Fibroblast of the conjunctiva (primary cell): ENCODE measurements around the gene ITGA5.
A peak's percentile ranks its signal among the peaks of the same experiment; 100 is the strongest.

Source experiments
- DNase-seq: peaks from one replicate; pipeline ENCODE4 v3.0.0-alpha.2; 2010; ENCODE audit warnings: low read depth

The ITGA5 gene

GRCh38 chr12:54419088-54419887, at the start of gene ITGA5:
Gene ITGA5, minus strand, starts transcription at chr12:54419266. Its CDS starts 68 bp downstream, at chr12:54419198.
- DNase-seq: no peak

DNA sequence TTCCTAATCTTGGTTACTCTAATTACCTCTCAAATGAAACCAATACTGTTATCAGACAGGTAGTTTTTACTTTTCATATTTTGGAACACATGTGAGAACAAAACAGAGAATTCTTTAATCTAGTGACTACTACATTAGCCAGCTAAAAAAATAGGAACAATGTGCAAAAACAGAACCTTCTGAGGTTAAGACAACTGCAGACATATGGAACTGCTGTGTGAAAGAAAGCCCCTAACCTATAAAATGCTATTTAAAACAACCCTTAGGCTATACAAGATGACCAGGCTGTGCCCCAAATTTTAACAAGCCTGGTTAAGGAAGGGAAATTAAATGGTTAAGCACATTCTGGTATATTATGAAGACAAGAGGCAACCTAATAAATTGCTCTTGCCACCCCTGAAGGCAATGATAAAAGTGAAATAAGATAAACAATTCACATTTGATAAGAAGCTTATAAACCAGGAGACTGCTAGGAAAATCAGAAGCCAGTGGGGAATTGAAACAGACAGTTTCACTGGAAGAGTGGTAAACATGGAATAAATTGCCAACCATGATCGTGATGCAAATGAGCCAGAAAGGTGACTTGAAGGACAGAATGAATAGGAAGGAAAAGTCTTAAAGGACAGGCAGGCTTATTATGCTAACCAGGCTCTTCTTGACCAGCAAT, 46.9 kb upstream of the ITGA5 start:
- no peak for DNase-seq

DNA sequence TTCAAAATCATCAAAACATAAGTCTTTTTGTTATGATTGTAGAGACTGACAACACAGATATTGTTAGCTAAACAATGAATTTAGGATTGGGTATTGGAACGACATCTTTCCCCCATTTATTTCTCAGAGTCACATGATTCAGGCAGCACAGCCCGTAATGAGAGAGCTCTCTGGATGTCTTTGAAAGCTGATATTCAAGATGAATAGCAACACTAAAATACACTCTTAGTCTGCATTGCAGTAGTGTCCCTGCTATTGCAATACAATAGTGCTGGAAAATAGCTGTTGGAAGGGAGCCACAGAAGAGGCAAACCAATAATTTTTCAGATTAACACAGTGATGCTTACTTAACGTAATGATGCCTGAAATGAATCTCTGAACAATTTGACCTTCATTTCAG, 44.4 kb upstream of the ITGA5 start:
- DNase-seq: no peak

- DNase-seq: peak; percentile 79
Measured at GRCh38 chr12:54463034-54463433, 44.0 kb upstream of the ITGA5 start.

DNA sequence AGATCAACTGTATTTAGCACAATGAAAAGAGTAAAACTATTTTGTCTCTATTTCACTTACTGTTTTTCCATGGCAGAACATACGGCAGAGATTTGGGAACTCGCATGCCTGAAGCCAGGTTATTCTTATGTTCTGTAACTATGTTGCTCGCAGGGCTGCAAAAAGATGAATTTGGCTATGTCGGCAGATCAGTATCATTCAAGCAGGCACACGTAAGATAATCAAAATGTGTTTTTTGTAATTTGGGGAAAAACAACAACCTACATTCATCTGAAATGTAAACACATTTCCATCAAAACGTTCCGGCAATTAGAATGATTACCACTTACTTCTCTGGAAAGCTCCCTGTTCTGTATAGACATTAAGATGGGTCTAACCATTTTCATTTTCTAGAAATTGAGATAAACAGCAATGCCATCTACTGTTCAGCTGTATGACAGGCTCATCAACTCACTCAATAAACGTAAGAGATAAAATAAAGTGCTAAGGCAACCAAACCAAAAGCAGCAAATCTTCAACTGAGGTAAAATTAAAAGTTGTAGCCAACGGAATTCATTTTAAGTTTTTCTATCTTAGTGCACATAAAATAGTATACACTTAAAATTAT, 41.4 kb upstream of the ITGA5 start:
- DNase-seq: no peak

DNA sequence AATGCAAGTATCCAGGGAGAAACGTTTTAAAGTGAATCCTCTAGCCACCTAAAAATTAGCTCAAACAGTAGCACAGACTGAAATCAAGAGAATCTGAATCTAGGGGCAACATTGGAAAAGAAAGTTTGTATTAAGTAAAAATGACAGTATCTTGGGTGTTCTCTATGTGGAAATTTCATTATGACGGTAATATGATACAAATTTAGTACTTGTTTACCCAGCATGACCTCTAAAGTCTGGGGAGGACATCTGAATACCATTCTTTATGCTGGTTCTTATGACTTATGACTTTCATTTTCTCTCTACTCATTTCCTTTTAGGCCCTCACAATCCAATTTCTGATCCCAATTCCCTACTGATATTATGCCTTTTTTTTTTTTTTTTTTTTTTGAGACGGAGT, 40.3 kb upstream of the ITGA5 start:
- DNase-seq: no peak

DNA sequence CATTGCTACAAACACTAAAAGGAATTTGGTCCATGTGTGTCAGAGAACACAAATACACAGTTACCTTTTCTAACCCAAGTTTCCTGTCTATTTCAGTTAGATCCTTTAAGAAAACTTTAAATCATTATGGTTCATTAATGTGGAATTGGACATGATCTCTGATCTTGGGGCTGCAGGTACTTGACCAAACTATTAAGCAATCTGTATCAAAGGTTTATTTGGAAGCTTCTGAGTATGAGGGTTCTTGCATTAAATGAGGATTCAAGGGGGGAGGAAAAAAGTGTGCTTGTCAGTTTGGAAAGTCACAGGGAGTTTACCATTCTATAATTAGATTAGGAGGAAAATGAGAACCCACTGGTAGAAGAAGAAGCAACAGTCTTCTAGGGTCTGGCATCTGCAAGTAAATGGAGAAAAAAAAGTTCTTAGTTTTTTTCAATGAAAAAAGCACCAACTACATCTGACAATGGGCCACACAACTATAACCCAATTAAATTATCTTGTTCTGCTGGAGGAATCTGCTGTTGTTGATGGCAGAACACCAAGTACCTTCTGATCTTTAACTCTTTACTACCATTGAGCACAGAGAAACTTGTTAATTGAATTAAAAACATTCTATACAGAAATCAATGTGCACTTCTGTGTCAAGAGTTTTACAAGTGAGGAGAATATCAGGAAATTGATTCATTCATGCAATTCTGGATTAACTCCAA, 36.8 kb upstream of the ITGA5 start:
- DNase-seq: no peak

GRCh38 chr12:54452628-54453027, 33.6 kb upstream of the ITGA5 start:
- no peak for DNase-seq

GRCh38 chr12:54448344-54448743, 29.3 kb upstream of the ITGA5 start:
- no peak for DNase-seq

GRCh38 chr12:54447917-54448316, 28.9 kb upstream of the ITGA5 start:
- DNase-seq: no peak

DNA sequence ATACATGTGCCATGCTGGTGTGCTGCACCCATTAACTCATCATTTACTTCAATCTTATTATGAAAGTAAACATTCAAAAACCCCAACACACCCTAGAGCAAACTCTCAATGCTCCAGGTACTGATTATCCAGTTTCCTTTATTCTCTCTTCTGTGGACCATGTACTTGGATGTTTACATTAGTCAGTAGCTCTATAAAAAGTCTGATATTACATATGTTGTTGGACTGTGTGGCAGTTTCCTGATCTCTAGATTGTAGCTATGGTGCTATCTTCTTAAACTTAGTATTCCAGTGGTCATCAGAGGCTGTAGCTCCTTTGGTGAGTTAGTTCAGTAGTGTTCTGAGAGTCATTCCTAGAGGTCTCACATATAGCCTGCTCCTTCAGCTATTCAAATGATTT, 25.1 kb upstream of the ITGA5 start:
- DNase-seq: no peak

DNA sequence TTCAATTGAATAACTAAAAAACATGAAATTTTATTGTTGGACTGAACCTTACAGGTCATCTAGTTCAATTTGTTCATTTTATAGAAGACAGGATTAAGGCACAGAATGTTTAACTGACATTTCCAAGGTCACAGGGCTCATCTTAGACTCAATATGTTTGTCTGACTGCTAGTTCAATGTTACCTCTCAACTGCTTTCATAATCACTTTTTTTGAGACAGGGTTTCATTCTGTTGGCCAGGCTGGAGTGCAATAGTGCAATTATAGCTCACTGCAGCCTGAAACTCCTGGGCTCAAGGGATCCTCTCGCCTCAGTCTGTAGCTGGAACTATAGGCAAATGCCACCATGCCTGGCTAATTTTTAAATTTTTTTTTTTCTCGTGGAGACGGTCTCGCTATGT, 24.4 kb upstream of the ITGA5 start:
- DNase-seq: no peak

DNA sequence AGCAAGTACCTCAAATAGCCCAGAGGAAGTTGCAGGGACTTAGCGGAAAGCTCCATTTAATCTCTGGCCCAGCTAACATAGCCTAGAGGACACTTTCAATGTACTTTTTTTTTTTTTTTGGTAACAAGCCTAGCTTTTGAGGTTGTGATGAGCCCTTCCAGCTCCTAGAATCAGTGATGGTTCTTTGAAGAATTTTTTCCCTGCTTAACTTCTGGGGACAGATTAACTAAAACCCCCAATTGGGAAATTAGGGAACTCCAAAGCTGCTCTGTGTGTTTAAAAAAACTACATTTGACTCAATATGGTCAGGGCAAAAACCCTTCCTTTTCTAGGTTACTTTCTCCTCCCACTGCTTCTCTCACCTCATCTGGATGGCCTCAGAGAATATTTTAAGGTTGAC, 23.9 kb upstream of the ITGA5 start:
- no peak for DNase-seq

GRCh38 chr12:54442099-54442498, 23.0 kb upstream of the ITGA5 start:
- no peak for DNase-seq

- DNase-seq: no peak
Measured at GRCh38 chr12:54439521-54440255, 20.6 kb upstream of the ITGA5 start.

DNA sequence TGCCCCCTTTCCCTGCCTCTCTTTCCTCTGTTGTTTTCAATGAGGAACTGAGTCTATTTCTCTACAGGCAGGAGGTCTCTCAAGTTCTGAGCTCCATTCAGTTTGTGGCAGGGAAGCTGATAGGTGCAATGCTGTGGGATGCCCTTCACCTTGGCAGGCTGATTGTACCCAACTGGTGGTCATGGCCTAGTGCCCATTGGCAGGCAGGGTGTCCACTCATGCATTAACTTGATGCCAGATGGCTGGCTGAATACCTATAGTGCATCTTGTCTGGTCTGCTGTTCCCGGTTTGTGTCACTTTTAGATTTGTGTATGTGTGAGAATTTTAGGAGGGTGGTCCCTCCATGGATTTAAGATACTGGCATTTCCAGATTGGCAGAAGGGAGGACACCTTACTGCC, 20.0 kb upstream of the ITGA5 start:
- DNase-seq: no peak

DNA sequence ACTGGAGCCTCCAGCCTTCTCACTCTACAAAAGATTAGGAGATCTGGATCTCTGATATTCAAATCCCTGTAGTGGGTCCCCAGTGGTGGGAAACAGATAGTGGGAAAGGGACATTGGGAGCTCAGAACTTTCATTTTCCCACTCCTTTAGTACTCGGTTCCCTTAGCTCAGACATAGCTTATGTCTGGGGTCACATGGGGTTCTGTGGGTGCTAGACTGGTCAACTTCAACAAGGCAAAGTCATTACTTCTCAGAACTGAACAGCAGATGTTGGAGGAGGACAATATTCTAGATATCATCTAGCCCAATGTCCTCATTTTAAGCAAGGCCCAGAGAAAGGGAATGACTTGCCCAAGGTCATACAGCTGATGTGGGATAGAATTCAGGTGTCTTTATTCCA, 19.5 kb upstream of the ITGA5 start:
- no peak for DNase-seq

- DNase-seq: no peak
Measured at GRCh38 chr12:54437697-54438096, 18.6 kb upstream of the ITGA5 start.

GRCh38 chr12:54437243-54437642, 18.2 kb upstream of the ITGA5 start:
- DNase-seq: no peak

GRCh38 chr12:54432815-54433164, 13.7 kb upstream of the ITGA5 start:
- no peak for DNase-seq

DNA sequence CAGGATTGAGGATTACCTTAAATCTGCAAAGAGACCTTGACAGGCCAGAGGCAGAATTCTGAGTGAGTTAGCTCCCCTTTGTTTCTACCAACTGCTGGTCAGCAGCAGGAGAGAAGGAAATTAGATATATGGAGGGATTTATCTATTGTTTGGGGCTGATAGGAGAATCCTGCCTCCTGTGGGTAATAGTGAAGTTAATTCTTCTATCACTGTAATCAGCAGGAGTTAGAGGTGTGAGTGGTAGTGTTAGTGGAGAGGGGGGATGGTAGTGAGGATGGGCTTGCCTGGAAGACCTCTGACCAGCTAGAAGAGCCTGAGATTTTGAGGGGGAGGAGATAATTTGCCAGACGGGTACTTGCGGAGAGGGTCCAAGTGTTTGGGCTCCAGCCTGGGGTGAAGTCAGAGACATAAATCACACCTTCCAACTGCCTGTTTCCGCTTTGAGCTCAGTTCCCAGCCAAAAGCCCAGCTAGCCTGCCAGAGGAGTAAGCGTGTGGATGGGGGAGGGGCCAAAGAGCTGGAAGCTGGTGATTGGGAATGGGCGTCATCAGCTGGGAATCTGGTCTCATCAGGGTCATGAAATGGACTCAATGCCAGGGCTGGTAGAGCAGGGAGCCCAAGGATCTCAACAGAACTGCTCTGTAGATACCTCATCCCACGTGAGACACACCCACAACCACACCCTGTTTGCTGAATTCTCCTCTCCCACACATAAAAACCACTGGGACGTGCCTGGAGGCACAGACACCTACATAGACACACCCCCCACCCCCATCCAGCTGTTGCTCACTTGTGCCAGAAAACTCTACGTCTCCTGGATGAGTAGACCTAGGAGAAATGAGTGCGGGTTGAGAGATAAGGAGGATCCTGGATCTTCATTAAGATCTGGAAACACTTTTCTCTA, 13.1 kb upstream of the ITGA5 start:
- no peak for DNase-seq
